Measurements from ENCODE around the gene BRI3.

The BRI3 gene, protein sequence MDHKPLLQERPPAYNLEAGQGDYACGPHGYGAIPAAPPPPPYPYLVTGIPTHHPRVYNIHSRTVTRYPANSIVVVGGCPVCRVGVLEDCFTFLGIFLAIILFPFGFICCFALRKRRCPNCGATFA

DNA sequence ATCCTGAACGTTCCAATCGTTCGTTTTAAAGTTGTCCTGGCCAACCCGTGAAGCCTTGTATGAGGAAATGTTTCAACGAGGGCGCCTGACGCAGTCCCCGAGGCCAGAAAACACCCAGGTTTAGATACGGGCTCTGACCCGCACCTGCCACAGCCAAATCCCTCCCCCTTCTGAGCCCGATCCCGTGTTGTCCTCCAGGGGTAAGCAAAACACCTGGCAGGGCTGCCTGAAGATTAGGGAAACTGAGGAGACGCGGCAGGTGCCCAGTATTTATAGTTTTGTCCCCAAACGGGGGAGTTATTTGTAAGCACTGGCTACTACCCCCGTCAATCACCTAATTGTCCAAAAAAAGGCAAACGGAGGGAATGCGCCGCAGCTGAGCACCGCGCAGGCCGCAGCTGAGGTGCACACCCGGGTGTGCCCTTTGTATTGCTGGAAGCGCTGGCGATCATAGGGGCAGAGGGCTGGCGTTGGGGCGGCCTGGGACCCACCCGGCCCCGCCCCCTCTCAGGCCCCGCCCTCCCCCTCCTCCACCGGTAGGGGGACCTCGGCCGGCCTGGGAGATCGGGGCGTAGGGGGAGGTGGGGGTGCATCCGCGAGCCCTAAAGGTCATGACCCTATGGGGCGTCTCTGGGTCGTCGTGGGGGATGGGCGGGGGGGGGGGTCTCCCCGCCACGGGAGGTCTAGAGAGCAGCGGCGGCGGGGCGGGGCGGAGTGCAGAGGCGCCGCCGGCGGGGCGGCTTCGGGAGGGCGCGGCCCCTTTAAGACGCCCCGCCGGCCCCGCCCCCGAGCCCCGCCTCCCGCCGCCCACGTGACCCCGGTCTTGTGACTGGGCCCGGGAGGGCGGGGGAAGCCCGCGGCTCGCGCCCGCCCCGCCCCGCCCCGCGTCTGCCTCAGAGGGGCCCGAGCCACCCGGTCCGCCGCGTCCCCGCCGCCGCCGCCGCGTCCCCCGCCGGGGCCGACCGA lies at the start of gene BRI3:
Gene BRI3, plus strand, starts transcription at position 896 of the 966 bp plus-strand sequence. CDS start 110 bp downstream, outside the sequence.
- Mint-ChIP-seq H3K27me3 (no peaks in the 10 kb centered on the region), H3K4me1 (ENCODE audit: low read depth) (peaks cover 36% of the 10 kb centered on the region), H3K27ac (peak within 1 kb of the TSS; percentile 84), H3K4me3 (peak within 1 kb of the TSS; percentile 83), H3K36me3 (ENCODE audit: low read depth) (peaks cover 26% of the 10 kb centered on the region), H3K9me3 (no peaks in the 10 kb centered on the region)
- peak; percentile 92 for DNase-seq

DNA sequence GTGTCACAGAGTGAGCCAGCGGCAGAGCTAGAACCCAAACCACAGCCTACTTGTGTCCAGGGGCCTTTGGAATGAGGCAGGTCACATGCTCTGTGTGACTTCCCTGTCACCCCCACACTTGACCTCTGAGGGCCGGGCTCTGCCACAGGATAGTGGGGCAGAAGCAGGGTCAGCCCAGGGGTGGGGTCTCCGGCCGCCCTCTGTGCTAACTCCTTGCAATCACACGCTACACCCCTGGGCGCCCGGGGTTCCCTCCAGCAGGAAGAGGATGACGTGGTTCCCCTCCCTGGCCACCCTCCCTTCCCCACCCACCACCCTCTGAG lies 49.3 kb upstream of the BRI3 start:
- no peak overlapping the region for H3K4me3 Mint-ChIP-seq
- no peaks in the 10 kb centered on the region for H3K9me3 Mint-ChIP-seq

DNA sequence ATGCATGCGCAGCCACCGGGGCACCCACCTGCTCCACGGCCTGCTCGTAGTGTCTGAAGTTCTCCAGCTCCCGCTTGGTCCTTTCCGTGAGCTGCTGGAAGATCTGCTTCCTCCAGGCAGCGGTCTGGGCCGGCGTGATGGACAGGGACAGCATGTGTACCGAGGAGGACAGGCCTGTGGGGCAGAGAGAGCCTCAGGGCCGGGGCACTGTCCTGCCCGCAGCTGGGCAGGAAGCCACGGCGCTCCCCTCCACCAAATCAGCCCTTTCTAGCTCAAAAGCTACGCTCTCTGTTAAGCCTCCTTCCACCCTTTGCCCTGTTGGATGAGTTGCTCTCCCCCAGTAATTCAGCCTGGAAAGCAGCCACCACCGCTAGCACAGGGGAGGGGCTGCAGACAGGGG lies 48.7 kb upstream of the BRI3 start:
- Mint-ChIP-seq H3K36me3 (ENCODE audit: low read depth) (peaks cover 60% of the 10 kb centered on the region), H3K4me3 (no peak overlapping the region), H3K4me1 (ENCODE audit: low read depth) (no peaks in the 10 kb centered on the region), H3K27ac (no peak overlapping the region), H3K27me3 (no peaks in the 10 kb centered on the region), H3K9me3 (no peaks in the 10 kb centered on the region)
- DNase-seq, result no peak

More for the DNA sequence above, 49.3 kb upstream of the BRI3 start:
- Mint-ChIP-seq H3K4me1 (ENCODE audit: low read depth) (no peaks in the 10 kb centered on the region), H3K27ac (no peak overlapping the region), H3K27me3 (no peaks in the 10 kb centered on the region), H3K36me3 (ENCODE audit: low read depth) (peaks cover 62% of the 10 kb centered on the region)
- DNase-seq, result no peak

DNA sequence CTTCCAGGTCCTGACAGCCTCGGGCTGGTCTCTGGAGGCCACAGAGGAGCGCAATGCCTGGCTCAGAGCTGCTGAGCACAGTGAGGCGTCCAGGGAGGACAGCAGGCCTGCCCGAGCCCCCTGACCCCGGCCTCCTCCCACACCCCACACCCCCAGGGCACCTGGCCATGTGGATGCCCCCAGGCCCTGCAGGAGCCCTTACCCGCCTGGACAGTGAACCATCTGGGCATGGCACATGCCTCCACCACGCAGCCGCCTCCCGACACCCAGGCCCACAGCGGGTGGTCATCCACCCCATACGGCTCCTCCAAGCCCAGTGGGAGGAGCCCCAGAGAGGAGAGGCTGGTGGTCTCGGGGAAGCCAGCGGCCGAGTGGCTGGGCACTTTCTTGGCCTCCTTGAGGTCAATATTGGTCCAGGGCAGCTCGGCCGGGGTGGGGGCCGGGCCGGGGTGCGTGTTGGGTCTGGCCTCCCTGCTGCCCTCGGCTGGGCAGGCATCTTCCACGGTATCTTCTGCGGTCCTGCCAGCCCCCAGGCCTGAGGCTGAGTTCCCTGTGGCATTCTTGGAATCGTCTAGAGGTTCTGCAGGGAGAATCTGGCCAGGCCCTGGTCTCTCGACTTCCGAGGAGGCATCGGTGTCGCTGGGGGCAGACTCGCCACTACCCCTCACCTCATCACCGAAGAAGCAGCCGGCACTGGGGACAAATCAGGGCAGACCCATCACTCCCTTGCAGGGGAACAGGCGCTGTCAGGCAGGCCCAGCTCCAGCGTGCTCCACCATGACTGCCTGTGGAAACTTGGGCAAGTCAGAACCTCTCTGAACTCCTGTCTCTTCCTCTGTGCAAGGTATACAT lies 48.0 kb upstream of the BRI3 start:
- no peaks in the 10 kb centered on the region for H3K9me3 Mint-ChIP-seq
- peaks cover 60% of the 10 kb centered on the region for H3K36me3 Mint-ChIP-seq (ENCODE audit: low read depth)
- DNase-seq, result no peak
- no peaks in the 10 kb centered on the region for H3K27me3 Mint-ChIP-seq
- no peak overlapping the region for H3K27ac Mint-ChIP-seq
- H3K4me3 Mint-ChIP-seq, result no peak overlapping the region
- H3K4me1 Mint-ChIP-seq (ENCODE audit: low read depth), result no peaks in the 10 kb centered on the region

DNA sequence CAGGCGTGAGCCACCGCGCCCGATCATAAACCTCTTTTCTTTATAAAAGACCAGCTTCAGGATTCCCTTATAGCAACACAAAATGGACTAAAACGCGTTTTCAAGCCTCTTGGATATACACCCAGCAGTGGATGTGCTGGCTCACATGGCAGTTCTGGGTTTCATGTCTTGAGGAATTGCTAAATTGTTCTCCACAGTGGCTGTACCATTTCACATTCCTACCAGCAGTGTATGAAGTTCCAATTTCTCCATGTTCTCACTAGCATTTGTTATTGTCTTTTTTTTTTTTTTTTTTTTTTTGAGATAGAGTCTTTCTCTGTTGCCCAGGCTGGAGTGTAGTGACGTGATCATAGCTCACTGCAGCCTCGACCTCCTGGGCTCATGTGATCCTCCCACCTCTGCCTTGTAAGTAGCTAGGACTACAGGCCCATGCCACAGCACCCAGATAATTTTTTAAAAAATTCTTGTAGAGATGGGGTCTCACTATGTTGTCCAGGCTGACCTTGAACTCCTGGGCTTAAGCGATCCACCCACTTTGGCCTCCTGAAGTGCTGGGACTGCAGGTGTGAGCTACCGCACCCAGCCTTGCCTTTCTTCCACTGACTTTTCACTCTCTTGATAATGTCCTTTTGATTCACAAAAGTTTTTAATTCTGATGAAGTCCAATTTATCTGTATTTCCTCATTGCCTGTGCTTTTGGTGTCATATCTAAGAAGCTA lies 46.9 kb upstream of the BRI3 start:
- peaks cover 66% of the 10 kb centered on the region for H3K36me3 Mint-ChIP-seq (ENCODE audit: low read depth)
- H3K4me3 Mint-ChIP-seq, result no peak overlapping the region
- no peaks in the 10 kb centered on the region for H3K27me3 Mint-ChIP-seq
- DNase-seq, result no peak
- H3K4me1 Mint-ChIP-seq (ENCODE audit: low read depth), result no peaks in the 10 kb centered on the region
- H3K27ac Mint-ChIP-seq, result no peak overlapping the region
- no peaks in the 10 kb centered on the region for H3K9me3 Mint-ChIP-seq

DNA sequence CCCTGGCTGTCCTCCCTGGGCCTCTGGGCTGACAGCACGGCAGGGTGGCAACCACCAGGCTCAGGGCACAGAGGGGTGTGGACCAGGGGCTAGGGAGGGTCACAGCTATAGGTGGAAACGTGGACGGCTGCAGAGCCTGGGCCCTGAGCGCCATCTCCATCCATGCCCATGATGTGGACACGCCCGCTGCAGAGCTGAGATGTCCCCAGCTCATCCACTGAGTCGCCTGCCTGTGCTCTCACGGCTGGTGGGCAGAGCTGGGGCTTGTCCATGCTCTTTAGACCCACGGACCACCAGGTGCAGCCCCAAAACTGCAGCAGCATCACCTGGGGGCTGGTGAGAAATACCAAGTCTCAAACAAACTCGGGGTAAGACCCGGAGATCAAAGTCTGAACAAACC lies 45.6 kb upstream of the BRI3 start:
- no peak overlapping the region for H3K27ac Mint-ChIP-seq
- H3K27me3 Mint-ChIP-seq, result no peaks in the 10 kb centered on the region
- H3K36me3 Mint-ChIP-seq (ENCODE audit: low read depth), result peaks cover 69% of the 10 kb centered on the region
- no peaks in the 10 kb centered on the region for H3K9me3 Mint-ChIP-seq
- no peaks in the 10 kb centered on the region for H3K4me1 Mint-ChIP-seq (ENCODE audit: low read depth)
- H3K4me3 Mint-ChIP-seq, result no peak overlapping the region
- DNase-seq, result no peak

DNA sequence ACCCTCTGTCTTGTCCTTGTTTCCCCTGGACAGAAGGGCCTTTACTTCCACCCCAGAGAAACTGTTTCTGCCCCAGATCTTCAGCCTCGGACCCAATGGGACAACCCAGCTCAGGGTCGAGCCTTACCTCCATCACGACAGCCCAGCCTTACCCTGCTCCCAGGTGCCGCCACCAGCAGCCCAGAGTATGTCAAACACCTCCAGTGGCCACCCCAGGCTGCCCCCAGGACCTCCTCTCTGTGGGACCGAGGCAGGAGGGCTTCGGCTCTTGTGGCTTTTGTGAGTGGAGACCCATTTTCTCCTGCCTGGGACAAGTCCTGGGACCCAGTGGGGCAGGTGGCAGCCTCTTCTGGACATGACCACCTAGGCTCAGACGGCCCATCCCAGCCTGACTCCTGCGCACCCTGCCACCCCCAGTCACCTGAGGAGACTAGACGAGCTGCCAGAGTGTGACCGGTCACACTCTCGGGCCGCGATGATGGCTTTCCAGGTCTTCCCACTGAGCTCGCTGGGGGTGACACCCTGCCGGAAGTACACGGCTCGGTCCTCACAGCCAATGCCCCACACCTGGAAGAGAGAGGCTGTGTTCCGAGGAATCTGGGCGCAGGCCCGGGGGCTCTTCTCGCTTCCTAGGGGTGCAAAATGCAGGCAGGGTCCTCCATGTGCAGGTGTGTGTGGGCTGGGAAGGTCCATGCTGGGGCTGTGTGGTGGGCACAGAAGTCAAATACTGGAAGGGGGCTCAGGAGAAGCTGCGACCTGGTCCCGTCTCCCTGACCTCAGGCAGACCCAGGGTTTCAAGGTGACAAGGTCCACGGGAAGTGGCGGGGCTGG lies 44.9 kb upstream of the BRI3 start:
- no peak for DNase-seq
- Mint-ChIP-seq H3K4me3 (no peak overlapping the region), H3K9me3 (no peaks in the 10 kb centered on the region), H3K27ac (no peak overlapping the region), H3K27me3 (no peaks in the 10 kb centered on the region), H3K4me1 (ENCODE audit: low read depth) (no peaks in the 10 kb centered on the region), H3K36me3 (ENCODE audit: low read depth) (peaks cover 76% of the 10 kb centered on the region)

DNA sequence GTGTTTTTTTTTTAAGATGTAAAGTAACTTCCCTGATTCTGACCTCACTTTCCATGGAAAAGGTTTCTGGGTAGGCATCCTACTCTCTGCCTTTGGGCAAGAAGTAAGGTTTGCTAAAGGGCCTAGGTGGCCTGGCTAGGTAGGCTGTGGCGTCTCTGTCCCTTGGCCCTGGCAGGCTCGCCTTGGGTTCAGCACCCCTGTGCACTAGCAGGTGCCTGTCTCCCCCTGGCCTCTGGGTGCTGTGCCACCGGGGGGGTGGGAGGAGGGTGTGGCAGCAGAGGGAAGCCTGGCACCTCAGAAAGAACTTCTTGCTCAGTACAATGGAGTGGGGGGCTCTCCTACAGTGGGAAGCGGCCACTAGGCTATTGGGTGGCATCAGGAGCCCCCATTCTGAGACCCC lies 43.4 kb upstream of the BRI3 start:
- no peak overlapping the region for H3K4me3 Mint-ChIP-seq
- no peak for DNase-seq
- no peaks in the 10 kb centered on the region for H3K27me3 Mint-ChIP-seq
- H3K9me3 Mint-ChIP-seq, result no peaks in the 10 kb centered on the region
- no peak overlapping the region for H3K27ac Mint-ChIP-seq
- H3K4me1 Mint-ChIP-seq (ENCODE audit: low read depth), result no peaks in the 10 kb centered on the region
- H3K36me3 Mint-ChIP-seq (ENCODE audit: low read depth), result peaks cover 73% of the 10 kb centered on the region

DNA sequence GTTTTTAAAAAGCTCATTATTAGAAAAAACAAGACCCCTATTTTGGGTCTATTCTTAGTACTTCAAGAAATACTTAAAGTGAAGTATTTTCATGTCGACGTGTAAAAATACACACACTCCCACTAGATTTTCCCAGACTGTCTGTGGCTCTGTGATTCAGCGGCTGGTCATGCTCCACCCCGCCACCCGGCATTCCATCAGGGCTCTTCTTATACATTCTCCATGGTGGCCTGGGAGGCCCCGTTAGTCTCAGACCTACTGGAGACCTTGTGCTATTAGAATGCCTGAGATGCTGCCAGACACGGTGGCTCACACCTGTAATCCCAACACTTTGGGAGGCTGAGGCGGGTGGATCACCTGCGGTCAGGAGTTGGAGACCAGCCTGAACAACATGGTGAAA lies 42.5 kb upstream of the BRI3 start:
- peaks cover 73% of the 10 kb centered on the region for H3K36me3 Mint-ChIP-seq (ENCODE audit: low read depth)
- no peak overlapping the region for H3K27ac Mint-ChIP-seq

DNA sequence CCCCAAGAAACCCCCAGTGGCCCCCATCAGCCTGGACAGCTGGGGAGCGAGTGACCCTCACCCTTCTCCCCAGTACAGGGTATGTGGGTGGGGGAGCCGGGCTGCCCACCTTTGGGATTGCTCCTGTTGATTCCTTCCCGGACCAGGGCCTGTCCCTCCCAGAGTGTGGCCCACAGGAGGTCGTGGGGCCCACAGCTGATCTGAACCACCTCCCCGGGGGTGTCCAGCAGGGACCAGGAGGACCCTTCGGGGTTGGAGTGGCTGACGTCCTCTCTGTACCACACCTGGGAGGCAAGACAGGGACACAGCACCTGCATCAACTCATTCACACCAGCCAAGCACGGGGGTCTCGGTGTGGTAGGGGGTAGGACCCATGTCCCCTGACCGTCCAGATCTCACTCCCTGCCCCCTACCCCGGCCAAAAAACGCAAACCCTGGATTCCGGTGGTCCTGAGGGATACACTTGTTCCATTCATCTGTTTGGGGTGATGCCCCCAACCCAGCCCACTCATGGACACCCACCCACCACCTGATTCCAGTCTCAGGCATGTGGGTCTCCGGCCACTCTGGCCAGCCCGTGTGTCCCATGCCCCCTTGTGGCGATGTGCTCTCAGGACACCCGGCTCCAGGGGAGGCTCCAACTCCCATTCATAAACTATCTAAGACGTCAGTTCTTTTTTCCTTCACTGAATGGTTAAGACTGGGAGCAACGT lies 40.4 kb upstream of the BRI3 start:
- peaks cover 4% of the 10 kb centered on the region for H3K4me1 Mint-ChIP-seq (ENCODE audit: low read depth)
- H3K36me3 Mint-ChIP-seq (ENCODE audit: low read depth), result peaks cover 76% of the 10 kb centered on the region
- no peaks in the 10 kb centered on the region for H3K9me3 Mint-ChIP-seq
- no peaks in the 10 kb centered on the region for H3K27me3 Mint-ChIP-seq
- H3K27ac Mint-ChIP-seq, result peak overlapping the region; percentile 22
- H3K4me3 Mint-ChIP-seq, result no peak overlapping the region
- peak; percentile 43 for DNase-seq

More for the DNA sequence above, 42.5 kb upstream of the BRI3 start:
- H3K27me3 Mint-ChIP-seq, result no peaks in the 10 kb centered on the region
- no peaks in the 10 kb centered on the region for H3K9me3 Mint-ChIP-seq
- no peak for DNase-seq
- no peak overlapping the region for H3K4me3 Mint-ChIP-seq
- H3K4me1 Mint-ChIP-seq (ENCODE audit: low read depth), result no peaks in the 10 kb centered on the region

DNA sequence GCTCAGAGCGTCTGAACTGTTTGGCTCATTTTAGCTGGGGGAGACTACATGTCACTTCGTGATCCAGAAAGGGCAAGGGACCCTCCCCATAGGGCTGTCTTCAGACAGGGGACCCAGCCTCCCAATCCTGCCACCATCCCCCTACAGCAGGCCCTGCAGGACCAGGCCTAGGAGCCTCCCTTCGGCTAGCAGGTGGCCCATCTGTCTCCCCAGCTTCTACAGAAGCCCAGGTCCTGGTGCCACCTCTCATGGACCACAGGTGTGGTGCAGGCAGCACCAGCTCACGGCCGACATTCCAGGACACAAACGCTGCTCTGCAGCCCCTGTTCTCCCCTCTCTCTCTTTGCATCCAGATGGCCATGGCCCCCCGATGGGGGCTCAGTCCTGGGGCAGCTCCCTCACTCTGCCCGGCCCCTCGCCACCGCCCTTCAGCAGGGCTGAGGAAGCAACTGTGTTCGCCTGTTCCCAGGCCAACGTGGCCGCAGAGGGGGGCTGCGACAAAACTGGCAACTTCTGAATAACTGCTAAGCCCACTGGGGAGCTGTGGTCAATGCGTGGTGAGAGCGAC lies 39.7 kb upstream of the BRI3 start:
- peaks cover 4% of the 10 kb centered on the region for H3K4me1 Mint-ChIP-seq (ENCODE audit: low read depth)
- H3K36me3 Mint-ChIP-seq (ENCODE audit: low read depth), result peaks cover 69% of the 10 kb centered on the region
- H3K4me3 Mint-ChIP-seq, result no peak overlapping the region
- H3K9me3 Mint-ChIP-seq, result no peaks in the 10 kb centered on the region
- no peaks in the 10 kb centered on the region for H3K27me3 Mint-ChIP-seq
- no peak for DNase-seq
- H3K27ac Mint-ChIP-seq, result no peak overlapping the region

DNA sequence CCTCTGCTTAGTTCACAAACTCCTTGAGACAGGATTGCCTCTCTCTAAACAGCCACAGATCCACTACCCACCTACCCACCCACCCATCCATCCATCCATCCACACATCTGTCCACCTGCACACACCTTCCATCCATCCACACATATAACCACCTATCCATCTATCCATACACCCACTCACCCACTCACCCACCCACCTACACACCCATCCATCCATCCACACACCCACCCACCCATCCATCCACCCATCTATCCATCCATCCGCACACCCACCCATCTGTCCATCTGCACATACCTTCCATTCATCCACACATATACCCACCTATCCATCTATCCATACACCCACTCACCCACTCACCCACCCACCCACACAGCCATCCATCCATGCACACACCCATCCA lies 39.1 kb upstream of the BRI3 start:
- Mint-ChIP-seq H3K4me3 (no peak overlapping the region), H3K4me1 (ENCODE audit: low read depth) (peaks cover 5% of the 10 kb centered on the region)

DNA sequence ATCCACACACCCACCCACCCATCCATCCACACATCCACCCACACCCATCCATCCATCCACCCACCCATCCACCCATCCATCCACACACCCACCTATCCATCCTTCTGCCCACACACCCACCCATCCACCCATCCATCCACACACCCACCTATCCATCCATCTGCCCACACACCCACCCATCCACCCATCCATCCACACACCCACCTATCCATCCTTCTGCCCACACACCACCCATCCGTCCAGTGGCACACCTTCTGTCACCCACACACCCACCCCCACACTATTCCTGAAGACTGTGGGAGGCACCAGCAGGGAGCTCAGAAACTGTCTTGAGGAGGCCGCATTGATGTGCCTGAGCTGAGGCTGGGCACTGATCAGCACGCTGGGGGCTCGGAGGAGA lies 38.6 kb upstream of the BRI3 start:
- Mint-ChIP-seq H3K27me3 (no peaks in the 10 kb centered on the region), H3K4me3 (no peak overlapping the region), H3K36me3 (ENCODE audit: low read depth) (peaks cover 70% of the 10 kb centered on the region), H3K9me3 (no peaks in the 10 kb centered on the region), H3K27ac (no peak overlapping the region), H3K4me1 (ENCODE audit: low read depth) (peaks cover 9% of the 10 kb centered on the region)
- DNase-seq, result no peak

More for the DNA sequence above, 39.1 kb upstream of the BRI3 start:
- no peak for DNase-seq
- no peak overlapping the region for H3K27ac Mint-ChIP-seq
- no peaks in the 10 kb centered on the region for H3K27me3 Mint-ChIP-seq
- peaks cover 70% of the 10 kb centered on the region for H3K36me3 Mint-ChIP-seq (ENCODE audit: low read depth)
- no peaks in the 10 kb centered on the region for H3K9me3 Mint-ChIP-seq
